ENCODE results near the gene OR2T34.
"Not testable (repeated sequence)": the region's sequence is repeated elsewhere in the genome, so short reads cannot be mapped to it uniquely, and the experiment has no call there.

The OR2T34 gene

GRCh38 chr1:248562672-248563071 lies 11.9 kb downstream of the OR2T34 start, which contains the start of gene OR2T29:
Gene OR2T29, minus strand, starts transcription at chr1:248562772. Its CDS starts 3,281 bp downstream, at chr1:248559491.
- DNase-seq: not testable (repeated sequence)

GRCh38 chr1:248551027-248551426 lies 23.5 kb downstream of the OR2T34 start:
- not testable (repeated sequence) for DNase-seq

GRCh38 chr1:248547383-248547782 lies 27.2 kb downstream of the OR2T34 start:
- DNase-seq: not testable (repeated sequence)

GRCh38 chr1:248537449-248537848 lies 37.1 kb downstream of the OR2T34 start:
- not testable (repeated sequence) for DNase-seq
